HepG2 (cell line): ENCODE results near the gene KATNB1. TPM values are rescaled to one million over a fixed set of nuclear protein-coding genes. Genes with fewer than 3 reads are reported as not detected.
A peak's percentile ranks its signal among the peaks of the same experiment; 100 is the strongest.

Experiments used
- ARNT2 ChIP-seq: sonication (generic); formaldehyde crosslinking; IDR thresholded peaks from 2 replicates; pipeline ENCODE4 v1.8.0; 2022; ENCODE audit warnings: mild to moderate bottlenecking, low read depth, missing genetic modification reagents, moderate library complexity
- CC2D1A ChIP-seq: sonication (generic); formaldehyde crosslinking; IDR thresholded peaks from 2 replicates; pipeline ENCODE4 v1.8.1; 2023; ENCODE audit warnings: mild to moderate bottlenecking, missing genetic modification reagents
- CCAR2 ChIP-seq: fragments of 200-400 bp; formaldehyde crosslinking; optimal IDR thresholded peaks from 2 replicates; pipeline ENCODE3; 2018; ENCODE audit warnings: low read depth, mild to moderate bottlenecking, low read length, moderate library complexity
- KAT2B ChIP-seq: fragments of 150-350 bp; IDR thresholded peaks from 2 replicates; pipeline ENCODE4 v1.6.1; 2014; ENCODE audit warnings: low read depth, low read length, borderline replicate concordance
- KDM1A ChIP-seq: IDR thresholded peaks from 2 replicates; pipeline ENCODE4 v1.6.1; 2016; ENCODE audit warnings: missing compliant biosample characterization
- MTF1 ChIP-seq: sonication (generic); formaldehyde crosslinking; IDR thresholded peaks from 2 replicates; pipeline ENCODE4 v1.5.0; 2020; ENCODE audit warnings: missing genetic modification reagents
- NFKB2 ChIP-seq: sonication (generic); formaldehyde crosslinking; IDR thresholded peaks from 2 replicates; pipeline ENCODE4 v1.4.0; 2020; ENCODE audit warnings: missing genetic modification reagents, borderline replicate concordance
- POGK ChIP-seq: sonication (generic); formaldehyde crosslinking; conservative IDR thresholded peaks from 2 replicates; pipeline ENCODE4 v1.8.0; 2022; ENCODE audit warnings: mild to moderate bottlenecking, moderate library complexity, missing genetic modification reagents
- POGZ ChIP-seq: sonication (generic); formaldehyde crosslinking; IDR thresholded peaks from 2 replicates; pipeline ENCODE4 v1.4.0; 2020; ENCODE audit warnings: mild to moderate bottlenecking, missing genetic modification reagents
- PREB ChIP-seq: sonication (generic); formaldehyde crosslinking; IDR thresholded peaks from 2 replicates; pipeline ENCODE4 v1.4.0; 2020; ENCODE audit warnings: missing genetic modification reagents
- REXO4 ChIP-seq: sonication (generic); formaldehyde crosslinking; IDR thresholded peaks from 2 replicates; pipeline ENCODE4 v1.8.0; 2022; ENCODE audit warnings: missing genetic modification reagents, mild to moderate bottlenecking, borderline replicate concordance
- RXRA ChIP-seq: sonication (generic); formaldehyde crosslinking; IDR thresholded peaks from 2 replicates; pipeline ENCODE4 v1.5.1; 2020; ENCODE audit warnings: missing genetic modification reagents
- SKIL ChIP-seq: sonication (generic); formaldehyde crosslinking; IDR thresholded peaks from 2 replicates; pipeline ENCODE4 v1.8.0; 2022; ENCODE audit warnings: missing genetic modification reagents, mild to moderate bottlenecking, moderate library complexity, borderline replicate concordance
- TCF12 ChIP-seq, 2 experiments: fragments of 450-650 bp in 1 of 2; sonication (generic) in 1 of 2; formaldehyde crosslinking in 1 of 2; IDR thresholded peaks; 2 replicates each; pipeline versions ENCODE4 v1.6.1 to v1.8.0; 2017 to 2022; ENCODE audit warnings: antibody characterized with exemption in 1 of 2, mild to moderate bottlenecking in 1 of 2, missing genetic modification reagents in 1 of 2, moderate library complexity in 1 of 2
- YEATS2 ChIP-seq: sonication (generic); formaldehyde crosslinking; IDR thresholded peaks from 2 replicates; pipeline ENCODE4 v1.4.0; 2020; ENCODE audit warnings: missing genetic modification reagents, borderline replicate concordance
- ZFP37 ChIP-seq: sonication (generic); formaldehyde crosslinking; IDR thresholded peaks from 2 replicates; pipeline ENCODE4 v1.4.0; 2020; ENCODE audit warnings: missing genetic modification reagents, borderline replicate concordance
- ZNF567 ChIP-seq: sonication (generic); formaldehyde crosslinking; IDR thresholded peaks from 2 replicates; pipeline ENCODE4 v1.8.1; 2023; ENCODE audit warnings: mild to moderate bottlenecking, missing genetic modification reagents, borderline replicate concordance
- ZNF605 ChIP-seq: sonication (generic); formaldehyde crosslinking; IDR thresholded peaks from 2 replicates; pipeline ENCODE4 v1.8.0; 2022; ENCODE audit warnings: mild to moderate bottlenecking, missing genetic modification reagents
- ZNF709 ChIP-seq: sonication (generic); formaldehyde crosslinking; IDR thresholded peaks from 2 replicates; pipeline ENCODE4 v1.5.0; 2020; ENCODE audit warnings: mild to moderate bottlenecking, missing genetic modification reagents
- polyA plus RNA-seq, 8 experiments: library from polyadenylated mRNA; depleted of rRNA in 3 of 8; stranded (reverse) in 7 of 8; unstranded in 1 of 8; fragments of >200 nt; fragmentation: Illumina TruSeq in 4 of 8; extraction: Trizol in 4 of 8; gene quantifications; 2 replicates each; pipeline versions ENCODE4 v1.2.1 to v1.2.3, GENCODE V29; 2011 to 2016; ENCODE audit warnings: low read depth in 4 of 8, missing spikeins in 1 of 8, mixed read lengths in 1 of 8; ENCODE audit not compliant: insufficient read depth in 1 of 8
- total RNA-seq, 5 experiments: library from RNA; depleted of rRNA; stranded (reverse); fragments of >200 nt; fragmentation: Illumina TruSeq; extraction: Trizol; gene quantifications; 2 replicates each; pipeline ENCODE4 v1.2.3, GENCODE V29; 2016; ENCODE audit warnings: low read depth in 1 of 5
- TF ChIP-seq, protein P1 (sequence below): sonication (generic); formaldehyde crosslinking; IDR thresholded peaks from 2 replicates; pipeline ENCODE4 v1.8.0; 2022; ENCODE audit warnings: missing genetic modification reagents, mild to moderate bottlenecking, borderline replicate concordance
- TF ChIP-seq, protein P2 (sequence below): sonication (generic); formaldehyde crosslinking; IDR thresholded peaks from 2 replicates; pipeline ENCODE4 v1.4.0; 2020; ENCODE audit warnings: missing genetic modification reagents, borderline replicate concordance

The KATNB1 gene
- total and polyA plus RNA-seq, 2 of the 13 experiments (the other 11 are each of a cell fraction or from before 2014, with no cell fraction given) = 31.5 to 43.5 TPM

DNA sequence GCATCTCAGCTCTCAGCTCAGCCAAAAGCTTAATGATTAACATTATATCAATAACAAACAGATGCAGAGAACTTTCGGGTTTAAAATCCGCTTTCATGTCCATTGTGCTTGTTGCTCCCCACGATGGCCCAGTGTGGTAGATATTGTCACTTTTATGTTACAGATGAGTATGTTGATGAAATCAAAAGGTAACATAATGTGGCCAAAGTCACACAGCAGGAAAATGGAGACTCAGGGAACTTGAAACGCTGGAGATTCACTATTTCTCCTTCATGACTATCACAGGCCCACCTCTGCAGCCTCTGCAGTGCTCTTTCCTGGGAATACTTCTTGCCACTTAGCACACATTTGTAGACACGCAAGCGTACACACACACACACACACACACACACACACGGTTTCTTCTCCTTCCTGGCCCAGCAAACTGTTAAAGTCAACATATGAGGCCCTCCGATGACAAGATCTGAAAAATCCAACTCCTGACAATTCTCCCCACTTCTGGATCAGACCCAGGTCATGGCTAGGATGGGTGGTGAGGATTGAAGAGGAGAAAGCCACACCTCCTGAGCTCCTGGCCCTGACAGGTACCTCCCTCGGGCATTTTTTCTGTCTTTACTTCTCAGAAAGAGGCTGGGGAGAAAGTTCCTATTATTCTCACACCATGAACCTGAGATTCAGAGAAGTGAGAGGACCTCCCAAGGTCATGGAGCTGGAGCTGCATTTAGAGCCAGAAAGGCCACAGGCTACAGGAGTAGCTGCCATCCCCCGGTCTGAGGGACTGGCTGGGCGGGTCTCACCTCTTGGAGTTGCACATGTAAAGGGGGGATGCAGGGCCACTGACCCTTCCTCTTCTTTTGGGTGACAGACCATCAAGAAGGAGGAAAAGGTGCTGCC is 31.3 kb upstream of the KATNB1 start (continued):
- no peak for TF ChIP-seq PREB (CRISPR knock-in tag)
- TF ChIP-seq KDM1A (CRISPR knock-in tag) = no peak
- TF ChIP-seq CC2D1A (CRISPR knock-in tag) = no peak
- no peak; the same call in 1 of the 2 replicates for TF ChIP-seq ZFP37
- TF ChIP-seq ZNF605 (CRISPR knock-in tag) = peak; percentile 72; the same call in 1 of the 2 replicates
- TF ChIP-seq RXRA (CRISPR knock-in tag) = no peak
- TF ChIP-seq ZNF567 (CRISPR knock-in tag) = 0 out of 2 replicates have a peak, but pooled peaks have one; percentile 58
- TF ChIP-seq YEATS2 (CRISPR knock-in tag) = no peak
- no peak for TF ChIP-seq REXO4 (CRISPR knock-in tag)
- TF ChIP-seq NFKB2 (CRISPR knock-in tag) = no peak; the same call in 1 of the 2 replicates
- TF ChIP-seq POGZ (CRISPR knock-in tag) = no peak
- no peak for TF ChIP-seq CCAR2
- TF ChIP-seq TCF12 (IDR thresholded peaks at IDR 0.05) = no peak
- no peak for TF ChIP-seq TCF12 (CRISPR knock-in tag; IDR thresholded peaks at IDR 0.05)
- no peak for TF ChIP-seq SKIL (CRISPR knock-in tag)
- TF ChIP-seq, protein P1, sequence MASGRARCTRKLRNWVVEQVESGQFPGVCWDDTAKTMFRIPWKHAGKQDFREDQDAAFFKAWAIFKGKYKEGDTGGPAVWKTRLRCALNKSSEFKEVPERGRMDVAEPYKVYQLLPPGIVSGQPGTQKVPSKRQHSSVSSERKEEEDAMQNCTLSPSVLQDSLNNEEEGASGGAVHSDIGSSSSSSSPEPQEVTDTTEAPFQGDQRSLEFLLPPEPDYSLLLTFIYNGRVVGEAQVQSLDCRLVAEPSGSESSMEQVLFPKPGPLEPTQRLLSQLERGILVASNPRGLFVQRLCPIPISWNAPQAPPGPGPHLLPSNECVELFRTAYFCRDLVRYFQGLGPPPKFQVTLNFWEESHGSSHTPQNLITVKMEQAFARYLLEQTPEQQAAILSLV (CRISPR knock-in tag) = 0 out of 2 replicates have a peak, but pooled peaks have one; percentile 41
- TF ChIP-seq KAT2B = no peak
- no peak for TF ChIP-seq ZNF709 (CRISPR knock-in tag)
- peak; percentile 71 for TF ChIP-seq POGK (CRISPR knock-in tag)
- TF ChIP-seq ARNT2 = no peak; the same call in 1 of the 2 replicates
- no peak for TF ChIP-seq MTF1 (CRISPR knock-in tag)
- TF ChIP-seq, protein P2, sequence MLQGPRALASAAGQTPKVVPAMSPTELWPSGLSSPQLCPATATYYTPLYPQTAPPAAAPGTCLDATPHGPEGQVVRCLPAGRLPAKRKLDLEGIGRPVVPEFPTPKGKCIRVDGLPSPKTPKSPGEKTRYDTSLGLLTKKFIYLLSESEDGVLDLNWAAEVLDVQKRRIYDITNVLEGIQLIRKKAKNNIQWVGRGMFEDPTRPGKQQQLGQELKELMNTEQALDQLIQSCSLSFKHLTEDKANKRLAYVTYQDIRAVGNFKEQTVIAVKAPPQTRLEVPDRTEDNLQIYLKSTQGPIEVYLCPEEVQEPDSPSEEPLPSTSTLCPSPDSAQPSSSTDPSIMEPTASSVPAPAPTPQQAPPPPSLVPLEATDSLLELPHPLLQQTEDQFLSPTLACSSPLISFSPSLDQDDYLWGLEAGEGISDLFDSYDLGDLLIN (CRISPR knock-in tag) = no peak
